HEK293T (cell line): Measurements from ENCODE around the gene LYPD6B.

ENCODE experiments used
- ARNT ChIP-seq: fragments of 450-650 bp; IDR thresholded peaks from 2 replicates; pipeline ENCODE4 v1.6.1; 2017; ENCODE audit warnings: mild to moderate bottlenecking
- FOXK2 ChIP-seq: fragments of 450-650 bp; IDR thresholded peaks from 2 replicates; pipeline ENCODE4 v1.6.1; 2016; ENCODE audit warnings: mild to moderate bottlenecking
- LEF1 ChIP-seq: fragments of 450-650 bp; IDR thresholded peaks from 2 replicates; pipeline ENCODE4 v1.6.1; 2017; ENCODE audit warnings: mild to moderate bottlenecking, borderline replicate concordance
- NFRKB ChIP-seq: fragments of 450-650 bp; IDR thresholded peaks from 2 replicates; pipeline ENCODE4 v1.6.1; 2016; ENCODE audit warnings: mild to moderate bottlenecking, moderate library complexity
- SP1 ChIP-seq: fragments of 450-650 bp; IDR thresholded peaks from 2 replicates; pipeline ENCODE4 v1.6.1; 2017
- SUZ12 ChIP-seq: fragments of 450-650 bp; IDR thresholded peaks from 2 replicates; pipeline ENCODE4 v1.6.1; 2016; ENCODE audit warnings: mild to moderate bottlenecking

DNA sequence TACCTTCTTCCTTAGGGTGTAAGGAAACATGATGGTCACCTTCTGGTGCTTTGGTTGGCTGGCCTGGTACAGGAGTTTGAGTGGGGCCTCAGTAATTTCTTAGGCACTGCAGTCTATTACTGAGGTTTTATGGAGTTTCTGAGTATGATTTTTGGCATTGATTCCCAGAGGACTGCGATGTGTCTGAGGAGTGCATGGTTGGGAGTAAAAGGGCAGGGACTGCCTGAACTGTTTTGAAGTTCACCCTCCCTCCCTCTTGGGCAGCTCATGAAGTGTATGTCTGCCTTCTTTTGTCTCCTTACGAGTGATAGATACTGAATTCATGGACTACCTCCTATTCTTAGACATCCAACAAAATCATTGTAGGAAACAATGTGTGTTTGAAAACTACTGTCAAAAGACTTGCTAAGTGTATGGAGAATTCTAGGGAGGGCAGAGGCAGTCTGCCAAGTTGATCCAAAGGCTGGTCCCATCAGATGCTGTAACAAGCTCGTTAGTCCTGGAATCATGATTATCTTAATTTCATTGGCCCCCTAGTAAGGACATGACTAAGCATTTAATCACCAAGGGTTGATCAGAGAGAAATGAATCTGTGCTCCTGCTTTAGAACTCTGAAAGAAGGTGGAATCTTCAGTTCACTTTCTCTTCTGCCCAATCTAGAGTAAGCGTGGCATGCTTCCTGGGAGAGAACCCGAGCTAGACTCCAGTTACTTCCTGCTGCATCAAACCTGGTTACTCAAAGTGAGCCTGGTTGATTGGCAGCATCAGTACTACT, 26.5 kb downstream of the LYPD6B start:
- no peak for TF ChIP-seq SUZ12
- TF ChIP-seq FOXK2 = no peak
- TF ChIP-seq NFRKB = no peak
- TF ChIP-seq ARNT = no peak
- no peak for TF ChIP-seq LEF1
- TF ChIP-seq SP1 = no peak
